Right lobe of liver (tissue), 6 donors: ENCODE measurements around the gene PLVAP. TPM values are rescaled to one million over a fixed set of nuclear protein-coding genes. Genes with fewer than 3 reads are reported as not detected.
A peak's percentile ranks its signal among the peaks of the same experiment; 100 is the strongest.

Experiments
- ATAC-seq, 4 donors: fragments of 200-7000 bp; cut with Tn5 transposase; one replicate each; pipeline ENCODE4 v1.9.1; 2020; ENCODE audit warnings: mild to moderate bottlenecking in 4 of 4, moderate library complexity in 4 of 4
- DNase-seq, 3 donors: peaks; one replicate each; pipeline ENCODE4 v3.0.0-alpha.2; 2020
- H3K27ac ChIP-seq, 3 donors: fragments of 200-600 bp; one replicate each; pipeline ENCODE4 v1.8.0; 2022
- H3K27me3 ChIP-seq, 2 donors: fragments of 200-600 bp; one replicate each; pipeline ENCODE4 v1.8.0; 2022
- H3K36me3 ChIP-seq, 4 donors: fragments of 200-600 bp; sonication (generic) in 1 of 4; one replicate each; pipeline versions ENCODE4 v1.5.1 to v1.8.0; 2017 to 2022; ENCODE audit warnings: control low read depth in 1 of 4
- H3K4me1 ChIP-seq, 4 donors: fragments of 200-600 bp; sonication (generic) in 1 of 4; one replicate each; pipeline versions ENCODE4 v1.5.1 to v1.8.0; 2017 to 2022; ENCODE audit warnings: control low read depth in 1 of 4
- H3K4me3 ChIP-seq, 3 donors: fragments of 200-600 bp; one replicate each; pipeline ENCODE4 v1.8.0; 2022
- H3K9me3 ChIP-seq, 4 donors: fragments of 200-600 bp; sonication (generic) in 1 of 4; one replicate each; pipeline versions ENCODE4 v1.5.1 to v1.8.0; 2017 to 2022; ENCODE audit warnings: control low read depth in 1 of 4
- POLR2A ChIP-seq: fragments of 450-650 bp; IDR thresholded peaks from one replicate; pipeline ENCODE4 v1.6.1; 2017; ENCODE audit warnings: antibody characterized with exemption, mild to moderate bottlenecking
- WGBS: methylation state at CpG from one replicate; pipeline ENCODE4 v1.1.6; 2018; ENCODE audit warnings: low coverage, low lambda C conversion rate; ENCODE audit not compliant: insufficient coverage; ENCODE audit errors: missing lambda C conversion rate; 5-methylcytosine and 5-hydroxymethylcytosine counted together
- intact Hi-C, 2 donors: fragments of 100-400 bp; cut with DNase I; formaldehyde crosslinking; loops; one replicate each; pipeline versions ENCODE4 v1.11.2 to v1.14.1; 2022
- total RNA-seq, 6 experiments: library from RNA; depleted of rRNA in 2 of 6; stranded (reverse); fragments of >200 nt in 2 of 6; fragmentation: NEBNext Ultra II Directional in 3 of 6; extraction: Animal tissue kit (Norgen Biotek cat#: 25700) in 3 of 6; gene quantifications; one replicate each; pipeline versions ENCODE4 v1.1.0 to v1.2.4, GENCODE V29; 2016 to 2023
- TF ChIP-seq, protein P1 (sequence below), 4 donors: fragments of 200-600 bp in 3 of 4; fragments of 450-650 bp in 1 of 4; IDR thresholded peaks; one replicate each; pipeline versions ENCODE4 v1.5.1 to v1.8.0; 2016 to 2022; ENCODE audit warnings: antibody characterized with exemption in 4 of 4, mild to moderate bottlenecking in 2 of 4
- donor health status: DM: no; HTN: yes; CAD: no.
- donor health status: DM: no; HTN: no; CAD: no.
- donor health status: DM: no; HTN: no; CAD: no.
- donor health status: DM: no; HTN: yes; CAD: no.
- donor health status: DM: no; HTN: yes; CAD: no.

Gene PLVAP
- total RNA-seq, 6 experiments from 2014 or later: 0.78 to 16.6 (median 4.1) TPM

DNA sequence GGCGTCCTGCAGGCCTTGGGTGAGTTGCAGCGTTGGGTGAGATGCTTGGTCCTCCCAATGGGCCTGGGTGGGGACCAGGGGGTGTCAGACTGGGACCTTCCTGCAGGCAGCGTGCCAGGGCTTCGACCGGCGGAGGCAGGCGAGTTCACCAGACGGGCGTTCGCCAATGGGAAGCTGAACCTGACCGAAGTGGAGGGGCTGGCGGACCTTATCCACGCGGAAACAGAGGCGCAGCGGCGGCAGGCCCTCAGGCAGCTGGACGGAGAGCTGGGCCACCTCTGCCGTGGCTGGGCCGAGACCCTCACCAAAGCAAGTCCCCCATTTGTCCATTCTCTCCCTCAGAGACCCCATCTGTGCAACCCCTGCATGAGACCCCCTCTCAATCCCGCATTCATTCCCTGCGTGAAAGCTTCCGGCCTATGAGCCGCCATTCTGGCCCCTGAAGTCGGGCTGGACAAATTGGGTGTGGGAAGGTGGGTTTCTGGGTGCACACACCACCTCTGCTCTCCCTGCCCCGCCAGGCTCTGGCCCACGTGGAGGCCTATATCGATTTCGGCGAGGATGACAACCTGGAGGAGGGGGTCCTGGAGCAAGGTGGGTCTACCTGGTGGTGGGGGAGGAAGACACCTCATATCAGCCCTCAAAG, 38.6 kb downstream of the PLVAP start:
- Histone ChIP-seq H3K27ac (no peak overlapping the region), H3K9me3 (no peaks in the 10 kb centered on the region), H3K36me3 (no peaks in the 10 kb centered on the region), H3K27me3 (no peaks in the 10 kb centered on the region), H3K4me3 (no peak overlapping the region), H3K4me1 (peaks cover 0 to 24% (median 5%) of the 10 kb centered on the region in 4 donors)
- no peak for DNase-seq
- no peak for ATAC-seq
- no peak for TF ChIP-seq POLR2A
- TF ChIP-seq, protein P1, sequence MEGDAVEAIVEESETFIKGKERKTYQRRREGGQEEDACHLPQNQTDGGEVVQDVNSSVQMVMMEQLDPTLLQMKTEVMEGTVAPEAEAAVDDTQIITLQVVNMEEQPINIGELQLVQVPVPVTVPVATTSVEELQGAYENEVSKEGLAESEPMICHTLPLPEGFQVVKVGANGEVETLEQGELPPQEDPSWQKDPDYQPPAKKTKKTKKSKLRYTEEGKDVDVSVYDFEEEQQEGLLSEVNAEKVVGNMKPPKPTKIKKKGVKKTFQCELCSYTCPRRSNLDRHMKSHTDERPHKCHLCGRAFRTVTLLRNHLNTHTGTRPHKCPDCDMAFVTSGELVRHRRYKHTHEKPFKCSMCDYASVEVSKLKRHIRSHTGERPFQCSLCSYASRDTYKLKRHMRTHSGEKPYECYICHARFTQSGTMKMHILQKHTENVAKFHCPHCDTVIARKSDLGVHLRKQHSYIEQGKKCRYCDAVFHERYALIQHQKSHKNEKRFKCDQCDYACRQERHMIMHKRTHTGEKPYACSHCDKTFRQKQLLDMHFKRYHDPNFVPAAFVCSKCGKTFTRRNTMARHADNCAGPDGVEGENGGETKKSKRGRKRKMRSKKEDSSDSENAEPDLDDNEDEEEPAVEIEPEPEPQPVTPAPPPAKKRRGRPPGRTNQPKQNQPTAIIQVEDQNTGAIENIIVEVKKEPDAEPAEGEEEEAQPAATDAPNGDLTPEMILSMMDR (IDR thresholded peaks at IDR 0.05): no peak
- WGBS: 100% methylated on average over 5 of the region's 30 CpGs
- intact Hi-C loops: no loop called here

DNA sequence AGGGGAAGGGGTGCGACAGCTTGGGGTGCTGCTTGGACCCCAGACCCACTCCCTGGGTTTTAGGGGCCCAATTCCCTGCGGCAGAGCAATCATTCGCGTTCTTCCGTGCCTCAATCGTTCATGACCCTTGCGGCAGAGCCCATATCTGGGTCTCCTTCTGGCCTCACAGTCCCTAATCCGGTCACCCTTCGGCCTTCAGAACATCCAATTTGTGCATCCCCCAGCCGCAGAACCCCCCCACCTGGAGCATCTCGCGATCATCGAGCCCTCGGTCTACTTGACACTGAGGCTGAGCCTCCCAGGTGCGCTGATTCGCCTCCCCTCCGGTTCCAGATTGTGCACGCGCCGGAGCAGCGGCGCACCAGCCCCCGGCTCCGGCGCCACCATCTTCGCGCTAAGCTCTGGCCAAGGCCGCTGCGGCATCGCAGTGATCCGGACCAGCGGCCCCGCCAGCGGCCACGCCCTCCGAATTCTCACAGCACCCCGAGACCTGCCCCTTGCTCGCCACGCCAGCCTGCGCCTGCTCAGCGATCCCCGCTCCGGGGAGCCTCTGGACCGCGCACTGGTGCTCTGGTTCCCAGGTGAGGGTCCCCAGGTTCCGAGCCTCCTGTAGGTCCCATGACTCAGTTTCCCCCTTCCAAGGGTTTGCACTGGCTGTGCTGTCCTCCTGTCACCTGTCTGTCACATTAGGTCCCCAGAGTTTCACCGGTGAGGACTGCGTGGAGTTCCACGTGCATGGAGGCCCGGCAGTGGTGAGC, 39.3 kb downstream of the PLVAP start:
- no peak for ATAC-seq
- no peak for DNase-seq

DNA sequence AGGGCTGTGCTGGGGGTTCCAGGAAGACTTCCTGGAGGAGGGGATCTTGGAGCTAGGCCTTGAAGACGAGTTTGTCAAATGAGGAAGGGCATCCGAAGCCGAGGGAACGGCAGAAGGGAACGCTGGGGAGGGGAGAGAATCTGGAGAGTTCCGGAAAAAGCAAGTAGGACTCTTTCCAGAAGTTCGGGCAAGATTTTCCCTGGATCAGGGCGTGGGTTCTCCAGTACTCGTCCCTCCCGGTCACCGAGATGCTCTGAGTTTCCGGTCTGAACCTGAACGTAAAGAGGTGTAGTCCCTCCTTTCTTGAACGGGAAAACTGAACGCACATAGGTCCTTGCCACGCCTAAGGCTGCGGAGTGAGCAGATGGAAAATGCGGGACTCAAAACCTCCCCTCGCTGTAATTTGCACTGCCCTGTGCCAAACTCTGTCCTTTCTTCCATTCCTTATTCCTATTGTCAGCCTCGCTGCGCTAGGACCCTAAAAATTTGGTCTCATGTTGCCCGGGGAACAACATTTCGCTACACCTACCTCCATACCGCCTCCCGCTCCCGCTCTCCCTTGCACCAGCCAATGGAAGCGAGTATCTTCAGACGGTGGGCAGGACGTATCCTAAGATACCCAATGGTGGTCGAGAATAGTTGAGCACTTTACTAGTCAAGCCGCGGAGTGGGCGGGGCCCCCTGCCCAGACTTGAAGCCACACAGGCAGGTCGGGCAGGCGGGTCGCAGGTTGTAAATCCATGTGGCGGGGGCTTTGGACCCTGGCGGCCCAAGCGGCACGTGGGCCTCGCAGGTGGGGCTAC, 40.1 kb downstream of the PLVAP start, which contains the start of gene GTPBP3:
Gene GTPBP3 (plus strand): TSS at position 682 of the 803 bp plus-strand sequence. CDS start 59 bp downstream, at position 741.
- Histone ChIP-seq H3K27ac (peak within 1 kb of the TSS; percentile 77 to 78 (median 78)), H3K4me3 (peak within 1 kb of the TSS; percentile 63 to 73 (median 67)), H3K9me3 (no peaks in the 10 kb centered on the region), H3K4me1 (peaks cover 0 to 24% (median 5%) of the 10 kb centered on the region in 4 donors), H3K36me3 (no peaks in the 10 kb centered on the region), H3K27me3 (no peaks in the 10 kb centered on the region)
- peak; percentile 96 to 97 (median 96) for DNase-seq
- intact Hi-C loops: no loop called here
- peak; percentile 78 to 87 (median 83) for ATAC-seq
- 0% methylated on average over 23 of the region's 41 CpGs for WGBS
- TF ChIP-seq POLR2A: no peak

More for the DNA sequence above, 39.3 kb downstream of the PLVAP start:
- intact Hi-C loops: no loop called here
- Histone ChIP-seq H3K9me3 (no peaks in the 10 kb centered on the region), H3K27me3 (no peaks in the 10 kb centered on the region), H3K36me3 (no peaks in the 10 kb centered on the region), H3K4me1 (peaks cover 0 to 24% (median 5%) of the 10 kb centered on the region in 4 donors), H3K4me3 (peak overlapping the region; percentile 63 to 73 (median 67)), H3K27ac (peak overlapping the region in 2 of 3 donors; percentile 31 to 78)
- TF ChIP-seq, protein P1 (IDR thresholded peaks at IDR 0.05): no peak
- TF ChIP-seq POLR2A: no peak
- WGBS: no CpG with 5 or more reads among the region's 50 CpGs

DNA sequence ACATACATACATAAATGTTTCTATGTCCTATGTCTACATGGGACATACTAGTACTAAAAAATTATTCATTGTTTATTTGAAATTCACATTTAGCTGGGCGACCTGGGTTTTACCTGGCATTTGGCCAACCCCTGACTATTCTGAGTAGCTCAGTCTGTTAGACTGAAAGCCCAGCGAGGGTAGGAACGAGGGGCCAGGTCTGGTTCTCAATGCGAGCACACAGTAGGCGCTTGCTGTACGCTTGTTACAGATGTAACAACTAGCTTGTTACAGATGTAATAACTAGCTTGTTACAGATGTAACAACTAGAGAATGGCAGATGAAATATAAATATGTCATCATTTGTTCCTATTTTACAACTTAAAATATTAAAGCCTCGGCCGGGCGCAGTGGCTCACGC, 41.6 kb downstream of the PLVAP start:
- H3K27ac ChIP-seq: no peak overlapping the region
- no peaks in the 10 kb centered on the region for H3K36me3 ChIP-seq
- H3K27me3 ChIP-seq: no peaks in the 10 kb centered on the region
- TF ChIP-seq POLR2A: no peak
- TF ChIP-seq, protein P1 (IDR thresholded peaks at IDR 0.05): no peak
- intact Hi-C loops: no loop called here
- peaks cover 0 to 18% (median 3%) of the 10 kb centered on the region in 4 donors for H3K4me1 ChIP-seq
- H3K9me3 ChIP-seq: no peaks in the 10 kb centered on the region
- H3K4me3 ChIP-seq: no peak overlapping the region
- WGBS: 56% methylated on average over 10 of the region's 10 CpGs
- ATAC-seq: no peak
- DNase-seq: no peak
